ENCODE data around the gene PCTP. TPM values are rescaled to one million over a fixed set of nuclear protein-coding genes. Genes with fewer than 3 reads are reported as not detected.

Gene PCTP
- total RNA-seq, 1 donor from 2014 or later = 15.4 TPM

- Mint-ChIP-seq H3K36me3 (ENCODE audit: low read depth) (no peaks in the 10 kb centered on the region), H3K9me3 (peaks cover 2% of the 10 kb centered on the region), H3K27ac (ENCODE audit: unreplicated experiment) (no peak overlapping the region), H3K4me3 (no peak overlapping the region), H3K27me3 (ENCODE audit: low read depth) (peaks cover 74% of the 10 kb centered on the region), H3K4me1 (no peaks in the 10 kb centered on the region)
- TF ChIP-seq, protein P1, sequence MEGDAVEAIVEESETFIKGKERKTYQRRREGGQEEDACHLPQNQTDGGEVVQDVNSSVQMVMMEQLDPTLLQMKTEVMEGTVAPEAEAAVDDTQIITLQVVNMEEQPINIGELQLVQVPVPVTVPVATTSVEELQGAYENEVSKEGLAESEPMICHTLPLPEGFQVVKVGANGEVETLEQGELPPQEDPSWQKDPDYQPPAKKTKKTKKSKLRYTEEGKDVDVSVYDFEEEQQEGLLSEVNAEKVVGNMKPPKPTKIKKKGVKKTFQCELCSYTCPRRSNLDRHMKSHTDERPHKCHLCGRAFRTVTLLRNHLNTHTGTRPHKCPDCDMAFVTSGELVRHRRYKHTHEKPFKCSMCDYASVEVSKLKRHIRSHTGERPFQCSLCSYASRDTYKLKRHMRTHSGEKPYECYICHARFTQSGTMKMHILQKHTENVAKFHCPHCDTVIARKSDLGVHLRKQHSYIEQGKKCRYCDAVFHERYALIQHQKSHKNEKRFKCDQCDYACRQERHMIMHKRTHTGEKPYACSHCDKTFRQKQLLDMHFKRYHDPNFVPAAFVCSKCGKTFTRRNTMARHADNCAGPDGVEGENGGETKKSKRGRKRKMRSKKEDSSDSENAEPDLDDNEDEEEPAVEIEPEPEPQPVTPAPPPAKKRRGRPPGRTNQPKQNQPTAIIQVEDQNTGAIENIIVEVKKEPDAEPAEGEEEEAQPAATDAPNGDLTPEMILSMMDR (conservative IDR thresholded peaks at IDR 0.05) = no peak
- DNase-seq (ENCODE audit: low read depth, low spot score) = no peak
Measured at GRCh38 chr17:55814377-55814776, 63.5 kb downstream of the PCTP start.

- Mint-ChIP-seq H3K27me3 (ENCODE audit: low read depth) (peaks cover 61% of the 10 kb centered on the region), H3K27ac (ENCODE audit: unreplicated experiment) (no peak overlapping the region), H3K36me3 (ENCODE audit: low read depth) (no peaks in the 10 kb centered on the region), H3K4me1 (no peaks in the 10 kb centered on the region), H3K9me3 (peaks cover 2% of the 10 kb centered on the region), H3K4me3 (no peak overlapping the region)
- no peak for DNase-seq (ENCODE audit: low read depth, low spot score)
- TF ChIP-seq, protein P1 (conservative IDR thresholded peaks at IDR 0.05) = no peak
Measured at GRCh38 chr17:55816532-55817396, 65.9 kb downstream of the PCTP start.

- Mint-ChIP-seq H3K4me3 (no peak overlapping the region), H3K4me1 (no peaks in the 10 kb centered on the region), H3K36me3 (ENCODE audit: low read depth) (no peaks in the 10 kb centered on the region), H3K27ac (ENCODE audit: unreplicated experiment) (no peak overlapping the region), H3K27me3 (ENCODE audit: low read depth) (peaks cover 61% of the 10 kb centered on the region), H3K9me3 (peaks cover 2% of the 10 kb centered on the region)
- TF ChIP-seq, protein P1 (conservative IDR thresholded peaks at IDR 0.05) = no peak
- DNase-seq (ENCODE audit: low read depth, low spot score) = no peak
Measured at GRCh38 chr17:55817397-55817709, 66.5 kb downstream of the PCTP start.

DNA sequence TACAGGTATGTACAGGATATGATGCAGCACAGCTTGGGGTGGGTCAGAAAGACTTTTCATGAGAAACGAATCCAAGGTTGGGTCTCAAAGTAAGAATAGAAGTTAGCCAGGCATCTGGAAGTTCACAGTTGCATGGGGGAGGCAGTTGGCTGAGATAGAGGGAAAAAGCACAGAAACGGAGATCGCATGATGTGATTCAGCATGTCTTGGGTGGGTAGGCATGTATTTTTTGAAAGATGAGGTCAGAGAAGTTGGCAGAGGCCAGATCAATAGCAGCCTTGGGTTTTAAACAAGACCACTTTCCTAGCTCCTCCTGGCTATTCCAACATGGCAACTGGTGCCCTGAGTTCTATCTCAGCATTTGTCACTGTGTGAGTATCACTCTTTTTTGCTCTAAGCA, 67.2 kb downstream of the PCTP start:
- no peak for DNase-seq (ENCODE audit: low read depth, low spot score)
- Mint-ChIP-seq H3K27me3 (ENCODE audit: low read depth) (peaks cover 55% of the 10 kb centered on the region), H3K36me3 (ENCODE audit: low read depth) (no peaks in the 10 kb centered on the region), H3K27ac (ENCODE audit: unreplicated experiment) (no peak overlapping the region), H3K9me3 (peaks cover 2% of the 10 kb centered on the region), H3K4me3 (no peak overlapping the region), H3K4me1 (no peaks in the 10 kb centered on the region)
- TF ChIP-seq, protein P1 (conservative IDR thresholded peaks at IDR 0.05) = no peak

GRCh38 chr17:55818451-55819375, 67.9 kb downstream of the PCTP start:
- Mint-ChIP-seq H3K9me3 (peaks cover 2% of the 10 kb centered on the region), H3K36me3 (ENCODE audit: low read depth) (no peaks in the 10 kb centered on the region), H3K27me3 (ENCODE audit: low read depth) (peaks cover 49% of the 10 kb centered on the region), H3K27ac (ENCODE audit: unreplicated experiment) (no peak overlapping the region), H3K4me3 (no peak overlapping the region), H3K4me1 (no peaks in the 10 kb centered on the region)
- DNase-seq (ENCODE audit: low read depth, low spot score) = no peak
- TF ChIP-seq, protein P1 (conservative IDR thresholded peaks at IDR 0.05) = no peak

Data from neural crest cell (in vitro differentiated cells).